ENCODE data around the gene ASL. TPM values are rescaled to one million over a fixed set of nuclear protein-coding genes. Genes with fewer than 3 reads are reported as not detected.
"Not testable (repeated sequence)": the region's sequence is repeated elsewhere in the genome, so short reads cannot be mapped to it uniquely, and the experiment has no call there.

Gene ASL
- total and polyA plus RNA-seq, 8 donors: 15.6 to 63.2 (median 25.6) TPM

DNA sequence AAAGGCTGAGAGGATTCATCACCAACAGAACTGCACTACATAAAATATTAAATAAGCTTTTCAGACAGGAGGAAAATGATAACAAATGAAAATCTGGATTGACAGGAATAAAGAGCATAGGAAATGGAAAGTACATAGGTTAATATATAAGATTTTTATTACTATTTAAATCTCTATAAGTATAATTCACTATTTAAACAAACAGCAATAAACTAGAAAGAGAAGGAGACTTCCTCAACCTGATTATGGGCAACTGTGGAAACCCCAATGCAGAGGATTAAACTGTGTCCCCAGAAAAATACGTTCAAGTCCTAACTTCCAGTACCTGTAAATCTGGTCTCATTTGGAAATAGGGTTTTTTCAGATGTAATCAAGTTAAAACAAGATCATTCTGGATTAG, 14.8 kb upstream of the ASL start:
- intact Hi-C loops (cut with DNase I): no loop called here
- WGBS, 2 donors: 76 to 81% methylated on average over 1 of the region's 1 CpG
- Histone ChIP-seq H3K4me3 (no peak overlapping the region), H3K27ac (no peak overlapping the region), H3K36me3 (no peaks in the 10 kb centered on the region), H3K4me1 (no peaks in the 10 kb centered on the region), H3K9me3 (no peaks in the 10 kb centered on the region), H3K27me3 (no peaks in the 10 kb centered on the region)
- FAIRE-seq: no peak
- ATAC-seq: no peak
- TF ChIP-seq, protein P1, sequence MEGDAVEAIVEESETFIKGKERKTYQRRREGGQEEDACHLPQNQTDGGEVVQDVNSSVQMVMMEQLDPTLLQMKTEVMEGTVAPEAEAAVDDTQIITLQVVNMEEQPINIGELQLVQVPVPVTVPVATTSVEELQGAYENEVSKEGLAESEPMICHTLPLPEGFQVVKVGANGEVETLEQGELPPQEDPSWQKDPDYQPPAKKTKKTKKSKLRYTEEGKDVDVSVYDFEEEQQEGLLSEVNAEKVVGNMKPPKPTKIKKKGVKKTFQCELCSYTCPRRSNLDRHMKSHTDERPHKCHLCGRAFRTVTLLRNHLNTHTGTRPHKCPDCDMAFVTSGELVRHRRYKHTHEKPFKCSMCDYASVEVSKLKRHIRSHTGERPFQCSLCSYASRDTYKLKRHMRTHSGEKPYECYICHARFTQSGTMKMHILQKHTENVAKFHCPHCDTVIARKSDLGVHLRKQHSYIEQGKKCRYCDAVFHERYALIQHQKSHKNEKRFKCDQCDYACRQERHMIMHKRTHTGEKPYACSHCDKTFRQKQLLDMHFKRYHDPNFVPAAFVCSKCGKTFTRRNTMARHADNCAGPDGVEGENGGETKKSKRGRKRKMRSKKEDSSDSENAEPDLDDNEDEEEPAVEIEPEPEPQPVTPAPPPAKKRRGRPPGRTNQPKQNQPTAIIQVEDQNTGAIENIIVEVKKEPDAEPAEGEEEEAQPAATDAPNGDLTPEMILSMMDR (IDR thresholded peaks at IDR 0.05): no peak
- DNase-seq: no peak

- Histone ChIP-seq H3K4me1 (no peaks in the 10 kb centered on the region), H3K4me3 (no peak overlapping the region), H3K27ac (no peak overlapping the region), H3K9me3 (no peaks in the 10 kb centered on the region), H3K27me3 (no peaks in the 10 kb centered on the region), H3K36me3 (no peaks in the 10 kb centered on the region)
- 90 to 92% methylated on average over 4 of the region's 4 CpGs for WGBS, 2 donors
- ATAC-seq: no peak
- intact Hi-C loops (cut with DNase I): no loop called here
- TF ChIP-seq, protein P1 (IDR thresholded peaks at IDR 0.05): no peak
- FAIRE-seq: no peak
- DNase-seq: no peak
Measured at GRCh38 chr7:66069732-66070131, 5.9 kb upstream of the ASL start.

- TF ChIP-seq, protein P1 (IDR thresholded peaks at IDR 0.05): no peak
- Histone ChIP-seq H3K4me1 (no peaks in the 10 kb centered on the region), H3K9me3 (no peaks in the 10 kb centered on the region), H3K27ac (no peak overlapping the region), H3K27me3 (no peaks in the 10 kb centered on the region), H3K4me3 (no peak overlapping the region), H3K36me3 (no peaks in the 10 kb centered on the region)
- ATAC-seq: no peak
- FAIRE-seq: no peak
- 67 to 76% methylated on average over 1 of the region's 1 CpG for WGBS, 2 donors
- intact Hi-C loops (cut with DNase I): no loop called here
- no peak for DNase-seq
Measured at GRCh38 chr7:66070222-66070621, 5.4 kb upstream of the ASL start.

DNA sequence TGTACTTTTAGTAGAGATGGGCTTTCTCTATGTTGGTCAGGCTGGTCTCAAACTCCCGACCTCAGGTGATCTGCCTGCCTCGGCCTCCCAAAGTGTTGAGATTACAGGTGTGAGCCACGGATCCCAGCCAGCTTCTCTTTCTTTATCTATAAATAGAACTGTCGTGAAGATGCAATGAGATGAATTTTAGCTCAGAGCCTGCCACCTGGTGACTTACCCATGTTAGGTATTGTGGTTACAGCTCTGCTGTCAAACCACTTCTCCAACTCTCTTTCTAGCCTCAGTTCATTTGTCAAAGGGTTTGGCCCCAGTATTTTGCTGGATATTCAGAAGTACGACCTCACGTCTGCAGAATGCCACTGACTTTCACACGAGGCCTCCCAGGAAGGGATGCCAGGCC, 3.4 kb upstream of the ASL start:
- H3K36me3 ChIP-seq; H3K4me1 ChIP-seq; ATAC-seq; FAIRE-seq; H3K27me3 ChIP-seq; DNase-seq; H3K27ac ChIP-seq; H3K9me3 ChIP-seq; H3K4me3 ChIP-seq; intact Hi-C loops (cut with DNase I): not testable (repeated sequence)
- 31 to 41% methylated on average over 7 of the region's 7 CpGs for WGBS, 2 donors

DNA sequence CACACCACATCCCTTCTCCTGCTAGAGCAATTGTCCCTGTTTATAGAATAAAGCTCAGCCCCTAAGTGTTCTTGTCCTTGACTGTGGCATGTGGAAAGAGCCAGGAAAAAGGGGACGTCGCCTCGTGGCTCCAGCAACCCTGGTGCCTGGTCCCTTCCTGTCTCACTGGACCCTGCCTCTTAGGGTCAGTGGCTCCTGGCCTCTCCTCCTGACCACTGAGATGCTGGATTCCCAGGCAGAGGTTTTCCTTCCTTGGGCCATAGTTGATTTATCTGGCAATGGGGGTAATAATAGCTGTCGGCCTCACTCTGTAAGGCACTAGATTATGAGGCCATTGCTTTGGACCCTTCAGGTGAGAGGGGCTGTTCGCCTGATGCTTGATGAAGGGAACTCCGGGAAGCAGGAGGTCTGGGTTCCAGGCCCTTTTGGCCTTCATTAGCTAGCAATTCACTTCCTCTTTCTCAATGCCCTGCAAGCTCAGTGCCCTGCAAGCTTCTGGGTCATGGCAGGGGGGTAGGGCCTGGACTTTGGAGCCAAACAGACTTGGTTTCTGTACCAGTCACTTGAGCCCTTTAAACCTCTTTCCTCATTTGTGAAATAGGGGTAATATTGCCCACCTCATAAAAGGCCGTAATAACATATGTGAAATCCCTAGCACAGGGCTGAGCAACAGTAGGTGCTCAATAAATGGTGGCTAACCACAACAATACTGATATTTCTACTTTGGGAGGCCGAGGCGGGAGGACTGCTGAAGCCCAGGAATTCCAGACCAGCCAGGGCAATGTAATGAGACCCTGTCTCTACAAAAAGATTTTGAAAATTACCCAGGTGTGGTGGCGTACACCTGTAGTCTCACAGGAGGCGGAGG, 1.1 kb downstream of the ASL start:
- Histone ChIP-seq H3K4me3 (peak overlapping the region; percentile 64 to 93 (median 72)), H3K27ac (peak overlapping the region in 2 of 4 donors; percentile 12 to 66), H3K9me3 (no peaks in the 10 kb centered on the region), H3K27me3 (no peaks in the 10 kb centered on the region), H3K4me1 (peaks cover 0 to 7% (median 4%) of the 10 kb centered on the region in 3 donors), H3K36me3 (no peaks in the 10 kb centered on the region)
- intact Hi-C loops (cut with DNase I): no loop called here
- 57 to 58% methylated on average over 11 of the region's 11 CpGs for WGBS, 2 donors
- DNase-seq: peak in 4 of 6 donors; percentile 25 to 42 (median 33)
- TF ChIP-seq, protein P1 (IDR thresholded peaks at IDR 0.05): no peak
- FAIRE-seq: no peak
- peak in 3 of 4 donors; percentile 18 to 48 (median 23) for ATAC-seq
